Small intestine (tissue), 16 donors: ENCODE measurements around the gene DGKK. TPM values are rescaled to one million over a fixed set of nuclear protein-coding genes. Genes with fewer than 3 reads are reported as not detected.

Experiments used
- DNase-seq, 2 donors: peaks; one replicate each; pipeline versions ENCODE4 v3.0.0 to v3.0.0-alpha.2; 2013
- FAIRE-seq: peaks from 2 replicates; lab custom pipeline; 2012; peaks lifted over from hg19 to GRCh38; lab: Jason Lieb, UNC
- H3K27ac ChIP-seq, 3 donors: one replicate each; pipeline ENCODE4 v1.5.1; 2013; ENCODE audit warnings: low read length in 2 of 3, mild to moderate bottlenecking in 2 of 3, control low read depth in 1 of 3, inconsistent platforms in 1 of 3, low read depth in 1 of 3, moderate library complexity in 1 of 3
- H3K27me3 ChIP-seq, 3 donors: one replicate each; pipeline ENCODE4 v1.6.1; 2013; ENCODE audit warnings: low read length in 3 of 3, inconsistent platforms in 1 of 3; ENCODE audit not compliant: control insufficient read depth in 3 of 3, insufficient read depth in 3 of 3
- H3K36me3 ChIP-seq, 3 donors: one replicate each; pipeline ENCODE4 v1.6.1; 2013; ENCODE audit warnings: low read length in 3 of 3, inconsistent platforms in 1 of 3, low read depth in 1 of 3, mild to moderate bottlenecking in 1 of 3, moderate library complexity in 1 of 3; ENCODE audit not compliant: control insufficient read depth in 3 of 3, insufficient read depth in 2 of 3
- H3K4me1 ChIP-seq, 3 donors: one replicate each; pipeline ENCODE4 v1.6.1; 2013; ENCODE audit warnings: low read length in 2 of 3, inconsistent platforms in 1 of 3, low read depth in 1 of 3, mild to moderate bottlenecking in 1 of 3, moderate library complexity in 1 of 3; ENCODE audit not compliant: control insufficient read depth in 3 of 3, insufficient read depth in 2 of 3
- H3K4me3 ChIP-seq, 3 donors: one replicate each; pipeline ENCODE4 v1.5.1; 2013; ENCODE audit warnings: low read length in 3 of 3, control low read depth in 1 of 3, inconsistent platforms in 1 of 3, low read depth in 1 of 3, mild to moderate bottlenecking in 1 of 3, moderate library complexity in 1 of 3
- H3K9me3 ChIP-seq, 2 donors: one replicate each; pipeline ENCODE4 v1.6.1; 2013; ENCODE audit warnings: low read depth in 1 of 2, low read length in 1 of 2; ENCODE audit not compliant: control insufficient read depth in 2 of 2, insufficient read depth in 1 of 2
- WGBS, 3 donors: extraction: QIAGEN DNeasy Blood & Tissue Kit; methylation state at CpG; one replicate each; pipeline ENCODE4 v1.1.7; 2013; 5-methylcytosine and 5-hydroxymethylcytosine counted together
- long read RNA-seq, 10 donors: transcript quantifications; one replicate each; lab custom pipeline, GENCODE V29; 2026
- polyA plus RNA-seq, 4 donors: library from polyadenylated mRNA; stranded (reverse) in 3 of 4; unstranded in 1 of 4; fragments of 200-250 nt in 3 of 4; fragments of 120-200 nt in 1 of 4; gene quantifications; one replicate each; pipeline versions ENCODE4 v1.2.1 to v1.2.3, GENCODE V29; 2013
- donor health status: healthy with polysubstance abuse.
- donor health status: control.
- donor health status: control.
- donor health status: Bipolar disorder and iron deficiency.
- donor health status: healthy.

DGKK gene, protein sequence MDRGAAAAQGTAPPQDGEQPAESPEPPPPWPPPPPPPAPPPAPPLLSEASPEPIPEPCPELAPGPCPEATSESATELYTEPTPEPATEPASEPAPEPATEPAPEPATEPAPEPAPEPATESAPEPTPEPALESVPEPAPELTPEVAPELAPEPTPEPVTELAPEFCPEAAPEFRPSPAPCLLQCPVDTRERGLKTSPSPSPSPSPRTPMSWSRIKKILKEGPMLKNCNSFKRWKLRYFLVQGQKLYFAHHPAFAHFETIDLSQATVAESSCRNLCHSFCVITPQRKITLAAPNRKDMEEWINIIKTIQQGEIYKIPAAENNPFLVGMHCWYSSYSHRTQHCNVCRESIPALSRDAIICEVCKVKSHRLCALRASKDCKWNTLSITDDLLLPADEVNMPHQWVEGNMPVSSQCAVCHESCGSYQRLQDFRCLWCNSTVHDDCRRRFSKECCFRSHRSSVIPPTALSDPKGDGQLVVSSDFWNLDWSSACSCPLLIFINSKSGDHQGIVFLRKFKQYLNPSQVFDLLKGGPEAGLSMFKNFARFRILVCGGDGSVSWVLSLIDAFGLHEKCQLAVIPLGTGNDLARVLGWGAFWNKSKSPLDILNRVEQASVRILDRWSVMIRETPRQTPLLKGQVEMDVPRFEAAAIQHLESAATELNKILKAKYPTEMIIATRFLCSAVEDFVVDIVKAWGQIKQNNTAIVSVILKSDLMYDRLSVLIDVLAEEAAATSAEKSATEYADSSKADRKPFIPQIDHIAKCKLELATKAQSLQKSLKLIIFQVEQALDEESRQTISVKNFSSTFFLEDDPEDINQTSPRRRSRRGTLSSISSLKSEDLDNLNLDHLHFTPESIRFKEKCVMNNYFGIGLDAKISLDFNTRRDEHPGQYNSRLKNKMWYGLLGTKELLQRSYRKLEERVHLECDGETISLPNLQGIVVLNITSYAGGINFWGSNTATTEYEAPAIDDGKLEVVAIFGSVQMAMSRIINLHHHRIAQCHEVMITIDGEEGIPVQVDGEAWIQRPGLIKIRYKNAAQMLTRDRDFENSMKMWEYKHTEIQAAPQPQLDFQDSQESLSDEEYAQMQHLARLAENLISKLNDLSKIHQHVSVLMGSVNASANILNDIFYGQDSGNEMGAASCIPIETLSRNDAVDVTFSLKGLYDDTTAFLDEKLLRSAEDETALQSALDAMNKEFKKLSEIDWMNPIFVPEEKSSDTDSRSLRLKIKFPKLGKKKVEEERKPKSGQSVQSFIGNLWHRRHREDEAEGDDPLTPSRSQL
- under 1 TPM in 1 of 4 donors, not detected in 3; 0.01 TPM for polyA plus RNA-seq
- long read RNA-seq, donor 1, result 0 reads
- long read RNA-seq, donor 2, result 0 reads
- long read RNA-seq, donor 3, result 0 reads
- long read RNA-seq, donor 4, result 0 reads
- long read RNA-seq, donor 5, result 0 reads
- long read RNA-seq, donor 6, result 0 reads
- long read RNA-seq, donor 7, result 0 reads
- long read RNA-seq, donor 8, result 0 reads
- long read RNA-seq, donor 9, result 0 reads
- long read RNA-seq, donor 10, result 0 reads

DNA sequence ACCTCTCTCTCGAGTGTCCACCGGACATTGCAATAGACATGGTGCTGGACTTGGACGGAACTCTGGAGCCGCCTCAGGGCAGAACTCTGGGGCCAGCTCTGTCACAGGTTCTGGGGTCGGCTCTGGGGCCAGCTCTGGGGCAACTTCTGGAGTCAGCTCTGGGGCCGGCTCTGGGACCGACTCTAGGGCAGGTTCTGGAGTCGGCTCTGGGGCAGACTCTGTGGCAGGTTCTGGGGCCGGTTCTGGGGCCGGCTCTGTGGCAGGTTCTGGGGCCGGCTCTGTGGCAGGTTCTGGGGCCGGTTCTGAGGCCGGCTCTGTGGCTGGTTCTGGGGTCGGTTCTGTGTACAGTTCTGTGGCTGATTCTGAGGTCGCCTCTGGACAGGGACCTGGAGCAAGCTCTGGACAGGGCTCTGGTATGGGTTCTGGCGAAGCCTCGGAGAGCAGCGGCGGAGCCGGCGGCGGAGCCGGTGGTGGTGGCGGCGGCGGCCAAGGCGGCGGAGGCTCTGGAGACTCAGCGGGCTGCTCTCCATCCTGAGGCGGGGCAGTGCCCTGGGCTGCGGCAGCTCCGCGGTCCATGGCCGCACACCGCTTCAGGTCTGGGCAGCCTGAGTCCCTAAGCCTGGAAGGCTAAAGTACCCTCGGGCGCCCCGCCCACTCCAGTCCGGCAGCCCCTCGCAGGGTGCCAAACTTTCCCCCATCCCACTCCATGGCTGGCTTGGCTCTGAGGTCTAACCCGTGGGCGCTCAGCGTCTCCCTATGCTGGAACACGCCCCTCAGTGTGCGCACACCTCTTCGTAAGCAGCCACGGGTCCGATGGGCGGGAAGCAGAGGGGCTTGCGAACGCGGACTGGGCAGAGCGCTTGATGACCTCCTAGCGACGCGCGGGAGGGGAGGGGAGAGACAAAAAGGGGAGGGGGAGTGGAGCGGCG is at the start of gene DGKK:
Gene DGKK, minus strand, starts transcription at position 723 of the 929 bp plus-strand sequence. Its CDS starts 147 bp downstream, at position 576.
- DNase-seq, result peak in 1 of 2 donors; percentile 11

GRCh38 chrX:50514811-50515210 is 44.2 kb upstream of the DGKK start:
- DNase-seq, result no peak
- WGBS, 3 donors, result 86 to 93% (median 91%) methylated on average over 7 of the region's 7 CpGs
- Histone ChIP-seq H3K4me3 (no peak overlapping the region), H3K9me3 (no peaks in the 10 kb centered on the region), H3K27me3 (no peaks in the 10 kb centered on the region), H3K4me1 (no peaks in the 10 kb centered on the region), H3K36me3 (no peaks in the 10 kb centered on the region), H3K27ac (no peak overlapping the region)
- no peak for FAIRE-seq

More for the DNA sequence above, at the start of gene DGKK:
- Histone ChIP-seq H3K9me3 (no peaks in the 10 kb centered on the region), H3K36me3 (no peaks in the 10 kb centered on the region), H3K4me3 (no peak within 1 kb of the TSS), H3K27me3 (peaks cover 4 to 48% (median 5%) of the 10 kb centered on the region in 3 donors), H3K27ac (no peak within 1 kb of the TSS), H3K4me1 (no peaks in the 10 kb centered on the region)
- no peak for FAIRE-seq
- WGBS, 3 donors, result 2 to 41% (median 12%) methylated on average over 43 to 59 of the region's 59 CpGs

DNA sequence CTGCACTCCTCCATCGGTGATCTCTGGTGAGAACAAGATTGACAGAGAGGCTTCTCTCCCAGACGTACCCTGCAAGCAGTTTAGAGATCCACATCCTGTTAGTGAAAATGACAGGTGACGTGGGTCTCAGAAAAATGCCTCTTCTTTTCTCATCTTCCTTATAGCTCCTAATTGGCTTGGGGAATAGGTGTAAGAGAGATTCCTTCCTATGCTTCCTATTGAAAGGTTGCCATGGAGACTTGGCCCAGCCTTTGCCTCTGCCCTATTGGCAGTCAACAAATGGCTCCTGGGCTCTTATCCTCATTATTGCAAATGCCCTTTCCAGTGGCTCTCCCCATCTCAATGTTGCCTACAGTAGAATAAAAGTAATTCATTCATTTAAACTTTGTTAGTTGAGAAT is 26.5 kb upstream of the DGKK start:
- DNase-seq (no peak), FAIRE-seq (no peak)
- Histone ChIP-seq H3K4me1 (no peaks in the 10 kb centered on the region), H3K9me3 (no peaks in the 10 kb centered on the region), H3K36me3 (no peaks in the 10 kb centered on the region), H3K27me3 (no peaks in the 10 kb centered on the region), H3K27ac (no peak overlapping the region), H3K4me3 (no peak overlapping the region)
- 48 to 75% (median 62%) methylated on average over 3 of the region's 3 CpGs for WGBS, 3 donors

- Histone ChIP-seq H3K36me3 (no peaks in the 10 kb centered on the region), H3K9me3 (no peaks in the 10 kb centered on the region), H3K27ac (no peak overlapping the region), H3K27me3 (no peaks in the 10 kb centered on the region), H3K4me3 (no peak overlapping the region), H3K4me1 (no peaks in the 10 kb centered on the region)
- FAIRE-seq, result no peak
- WGBS, 3 donors, result 42 to 76% (median 54%) methylated on average over 1 of the region's 1 CpG
- DNase-seq, result no peak
Observed at GRCh38 chrX:50495616-50496015, 25.0 kb upstream of the DGKK start.

GRCh38 chrX:50492720-50493119 is 22.1 kb upstream of the DGKK start:
- Histone ChIP-seq H3K27ac (no peak overlapping the region), H3K9me3 (no peaks in the 10 kb centered on the region), H3K4me3 (no peak overlapping the region), H3K36me3 (no peaks in the 10 kb centered on the region), H3K27me3 (no peaks in the 10 kb centered on the region), H3K4me1 (no peaks in the 10 kb centered on the region)
- FAIRE-seq (no peak), DNase-seq (no peak)
- WGBS, 3 donors, result 73 to 88% (median 76%) methylated on average over 2 of the region's 2 CpGs

DNA sequence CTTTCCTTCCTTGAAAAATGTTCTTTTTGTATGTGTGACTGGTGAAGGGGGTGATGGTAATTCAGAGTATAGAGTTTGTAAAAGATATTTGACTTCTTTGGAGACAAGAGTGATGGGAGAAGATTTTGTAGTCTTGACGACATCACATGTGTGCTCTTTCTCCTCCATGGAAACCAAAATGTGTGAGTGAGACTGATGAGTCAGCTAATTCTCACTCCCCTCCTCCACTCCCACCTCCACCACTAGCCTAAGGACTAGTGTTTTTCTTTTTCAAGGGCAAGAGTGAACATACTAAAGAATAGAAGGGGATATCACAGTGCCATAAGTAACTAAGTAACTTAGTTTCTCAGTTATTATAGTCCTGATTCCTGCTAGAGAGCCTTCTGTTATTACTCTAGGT is 14.0 kb upstream of the DGKK start:
- Histone ChIP-seq H3K9me3 (no peaks in the 10 kb centered on the region), H3K4me1 (no peaks in the 10 kb centered on the region), H3K4me3 (no peak overlapping the region), H3K27ac (no peak overlapping the region), H3K36me3 (no peaks in the 10 kb centered on the region), H3K27me3 (no peaks in the 10 kb centered on the region)
- DNase-seq (no peak), FAIRE-seq (no peak)
- 54 to 58% (median 55%) methylated on average over 1 of the region's 1 CpG for WGBS, 3 donors

DNA sequence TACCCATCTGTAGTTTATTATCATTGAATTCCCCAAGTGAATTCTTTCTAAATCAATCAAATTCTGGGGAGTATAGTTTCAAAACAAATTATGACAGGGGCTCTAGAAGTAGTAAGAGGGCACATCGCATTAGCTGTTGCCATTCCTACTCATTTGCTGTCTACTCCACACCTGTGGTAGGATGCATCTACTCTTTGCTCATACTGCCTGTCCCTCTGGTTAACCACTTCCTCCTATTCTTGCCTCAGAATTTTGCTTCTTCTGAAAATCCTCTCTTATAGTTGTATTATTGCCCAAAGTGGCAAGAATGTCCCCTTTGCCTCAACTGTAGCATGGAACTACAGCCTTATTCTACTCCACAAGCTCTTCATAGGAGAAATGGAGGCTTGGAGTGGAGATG is 12.7 kb upstream of the DGKK start:
- Histone ChIP-seq H3K4me1 (no peaks in the 10 kb centered on the region), H3K36me3 (no peaks in the 10 kb centered on the region), H3K27ac (no peak overlapping the region), H3K27me3 (no peaks in the 10 kb centered on the region), H3K9me3 (no peaks in the 10 kb centered on the region), H3K4me3 (no peak overlapping the region)
- DNase-seq (no peak), FAIRE-seq (no peak)
- 60 to 100% (median 87%) methylated on average over 1 of the region's 1 CpG for WGBS, 3 donors
